Measurements from ENCODE around the gene ARHGAP24. TPM values are rescaled to one million over a fixed set of nuclear protein-coding genes. Genes with fewer than 3 reads are reported as not detected.

The ARHGAP24 gene
- total RNA-seq, 2 experiments from 2014 or later = 0.28 TPM; not detected in 1

- Mint-ChIP-seq H3K36me3 (no peaks in the 10 kb centered on the region), H3K27me3 (peaks cover 3% of the 10 kb centered on the region), H3K4me3 (no peak overlapping the region), H3K27ac (no peak overlapping the region), H3K9me3 (no peaks in the 10 kb centered on the region), H3K4me1 (no peaks in the 10 kb centered on the region)
- no peak for DNase-seq
- POLR2A ChIA-PET = no interaction called here
- ATAC-seq (ENCODE audit: low read depth) = no peak
Observed at GRCh38 chr4:85457752-85458467, 17.0 kb upstream of the ARHGAP24 start.

GRCh38 chr4:85459736-85460135, 15.2 kb upstream of the ARHGAP24 start:
- no peak overlapping the region for H3K27ac Mint-ChIP-seq
- POLR2A ChIA-PET = no interaction called here
- DNase-seq (no peak), ATAC-seq (ENCODE audit: low read depth) (no peak)
- H3K27me3 Mint-ChIP-seq = peaks cover 3% of the 10 kb centered on the region
- no peaks in the 10 kb centered on the region for H3K4me1 Mint-ChIP-seq
- no peaks in the 10 kb centered on the region for H3K36me3 Mint-ChIP-seq
- H3K9me3 Mint-ChIP-seq = no peaks in the 10 kb centered on the region
- no peak overlapping the region for H3K4me3 Mint-ChIP-seq

- Mint-ChIP-seq H3K27ac (no peak overlapping the region), H3K4me3 (no peak overlapping the region), H3K36me3 (no peaks in the 10 kb centered on the region), H3K9me3 (peaks cover 3% of the 10 kb centered on the region), H3K27me3 (peaks cover 48% of the 10 kb centered on the region), H3K4me1 (peaks cover 4% of the 10 kb centered on the region)
- POLR2A ChIA-PET = no interaction called here
- DNase-seq (no peak), ATAC-seq (ENCODE audit: low read depth) (no peak)
Observed at GRCh38 chr4:85474356-85474755, 594 bp upstream of the ARHGAP24 start.

- peaks cover 4% of the 10 kb centered on the region for H3K4me1 Mint-ChIP-seq
- no peak for ATAC-seq (ENCODE audit: low read depth)
- H3K9me3 Mint-ChIP-seq = no peaks in the 10 kb centered on the region
- POLR2A ChIA-PET = no interaction called here
- DNase-seq = no peak
- H3K36me3 Mint-ChIP-seq = no peaks in the 10 kb centered on the region
- H3K27me3 Mint-ChIP-seq = peaks cover 47% of the 10 kb centered on the region
- no peak overlapping the region for H3K27ac Mint-ChIP-seq
- H3K4me3 Mint-ChIP-seq = no peak overlapping the region
Observed at GRCh38 chr4:85475631-85476233, 782 bp downstream of the ARHGAP24 start.

- Mint-ChIP-seq H3K9me3 (no peaks in the 10 kb centered on the region), H3K27ac (no peak overlapping the region), H3K27me3 (peaks cover 47% of the 10 kb centered on the region), H3K4me3 (no peak overlapping the region), H3K36me3 (no peaks in the 10 kb centered on the region), H3K4me1 (peaks cover 4% of the 10 kb centered on the region)
- ATAC-seq (ENCODE audit: low read depth) (no peak), DNase-seq (no peak)
- POLR2A ChIA-PET = no interaction called here
Observed at GRCh38 chr4:85476381-85476780, 1.4 kb downstream of the ARHGAP24 start.

GRCh38 chr4:85477534-85477933, 2.6 kb downstream of the ARHGAP24 start:
- Mint-ChIP-seq H3K27ac (no peak overlapping the region), H3K9me3 (no peaks in the 10 kb centered on the region), H3K27me3 (peaks cover 45% of the 10 kb centered on the region), H3K36me3 (no peaks in the 10 kb centered on the region), H3K4me1 (peaks cover 4% of the 10 kb centered on the region), H3K4me3 (no peak overlapping the region)
- POLR2A ChIA-PET = no interaction called here
- no peak for DNase-seq
- no peak for ATAC-seq (ENCODE audit: low read depth)

GRCh38 chr4:85478576-85478975, 3.6 kb downstream of the ARHGAP24 start:
- no peak overlapping the region for H3K27ac Mint-ChIP-seq
- peaks cover 41% of the 10 kb centered on the region for H3K27me3 Mint-ChIP-seq
- ATAC-seq (ENCODE audit: low read depth) (no peak), DNase-seq (no peak)
- H3K4me3 Mint-ChIP-seq = no peak overlapping the region
- H3K4me1 Mint-ChIP-seq = peaks cover 4% of the 10 kb centered on the region
- H3K9me3 Mint-ChIP-seq = no peaks in the 10 kb centered on the region
- H3K36me3 Mint-ChIP-seq = no peaks in the 10 kb centered on the region
- POLR2A ChIA-PET = no interaction called here

- Mint-ChIP-seq H3K36me3 (no peaks in the 10 kb centered on the region), H3K4me3 (no peak overlapping the region), H3K27me3 (peaks cover 16% of the 10 kb centered on the region), H3K4me1 (no peaks in the 10 kb centered on the region), H3K27ac (no peak overlapping the region), H3K9me3 (no peaks in the 10 kb centered on the region)
- no peak for ATAC-seq (ENCODE audit: low read depth)
- POLR2A ChIA-PET = no interaction called here
- no peak for DNase-seq
Observed at GRCh38 chr4:85482010-85482738, 7.2 kb downstream of the ARHGAP24 start.

- H3K9me3 Mint-ChIP-seq = no peaks in the 10 kb centered on the region
- H3K27me3 Mint-ChIP-seq = no peaks in the 10 kb centered on the region
- POLR2A ChIA-PET = no interaction called here
- H3K36me3 Mint-ChIP-seq = no peaks in the 10 kb centered on the region
- no peak overlapping the region for H3K4me3 Mint-ChIP-seq
- DNase-seq (no peak), ATAC-seq (ENCODE audit: low read depth) (no peak)
- H3K27ac Mint-ChIP-seq = no peak overlapping the region
- no peaks in the 10 kb centered on the region for H3K4me1 Mint-ChIP-seq
Observed at GRCh38 chr4:85486425-85487086, 11.6 kb downstream of the ARHGAP24 start.

GRCh38 chr4:85488416-85488815, 13.5 kb downstream of the ARHGAP24 start:
- Mint-ChIP-seq H3K36me3 (no peaks in the 10 kb centered on the region), H3K4me1 (no peaks in the 10 kb centered on the region)

GRCh38 chr4:85489273-85489981, 14.5 kb downstream of the ARHGAP24 start:
- POLR2A ChIA-PET = no interaction called here
- ATAC-seq (ENCODE audit: low read depth) = no peak
- Mint-ChIP-seq H3K4me3 (no peak overlapping the region), H3K36me3 (no peaks in the 10 kb centered on the region), H3K27ac (no peak overlapping the region), H3K27me3 (no peaks in the 10 kb centered on the region), H3K4me1 (no peaks in the 10 kb centered on the region), H3K9me3 (no peaks in the 10 kb centered on the region)
- DNase-seq = no peak

More at GRCh38 chr4:85488416-85488815, 13.5 kb downstream of the ARHGAP24 start:
- no peaks in the 10 kb centered on the region for H3K27me3 Mint-ChIP-seq
- no peaks in the 10 kb centered on the region for H3K9me3 Mint-ChIP-seq
- POLR2A ChIA-PET = no interaction called here
- ATAC-seq (ENCODE audit: low read depth) (no peak), DNase-seq (no peak)
- no peak overlapping the region for H3K27ac Mint-ChIP-seq
- no peak overlapping the region for H3K4me3 Mint-ChIP-seq

- Mint-ChIP-seq H3K4me1 (no peaks in the 10 kb centered on the region), H3K36me3 (no peaks in the 10 kb centered on the region), H3K4me3 (no peak overlapping the region), H3K27ac (no peak overlapping the region), H3K27me3 (no peaks in the 10 kb centered on the region), H3K9me3 (peaks cover 1% of the 10 kb centered on the region)
- ATAC-seq (ENCODE audit: low read depth) (no peak), DNase-seq (no peak)
- POLR2A ChIA-PET = no interaction called here
Observed at GRCh38 chr4:85491527-85491926, 16.6 kb downstream of the ARHGAP24 start.

GRCh38 chr4:85492336-85492735, 17.4 kb downstream of the ARHGAP24 start:
- no peak for DNase-seq
- Mint-ChIP-seq H3K9me3 (peaks cover 1% of the 10 kb centered on the region), H3K27me3 (no peaks in the 10 kb centered on the region), H3K4me1 (no peaks in the 10 kb centered on the region), H3K27ac (no peak overlapping the region), H3K36me3 (no peaks in the 10 kb centered on the region), H3K4me3 (no peak overlapping the region)
- POLR2A ChIA-PET = no interaction called here
- no peak for ATAC-seq (ENCODE audit: low read depth)

Data from activated naive CD8-positive, alpha-beta T cell treated with anti-CD3 and anti-CD28 coated beads, Interleukin-2, amount 10 ng/mL, durations not matched to agents 7 days and 5 days (primary cell).